Endometrial microvascular endothelial cells (primary cell): ENCODE data around the gene SCLT1. TPM values are rescaled to one million over a fixed set of nuclear protein-coding genes. Genes with fewer than 3 reads are reported as not detected.

ENCODE experiments used
- in situ Hi-C: cut with HindIII; loops from 2 replicates; pipeline ENCODE4 v1.10.0; 2017; ENCODE audit warnings: low sequenced_read_pairs, low pct_unique_long_range_greater_than_20kb; ENCODE audit errors: inconsistent ontology term
- total RNA-seq: library from RNA; depleted of rRNA; stranded (reverse); fragments of >200 nt; gene quantifications from one replicate; pipeline ENCODE4 v1.2.3, GENCODE V29; 2015; ENCODE audit errors: inconsistent ontology term

The SCLT1 gene
- total RNA-seq, 1 donor from 2014 or later: 13.7 TPM

DNA sequence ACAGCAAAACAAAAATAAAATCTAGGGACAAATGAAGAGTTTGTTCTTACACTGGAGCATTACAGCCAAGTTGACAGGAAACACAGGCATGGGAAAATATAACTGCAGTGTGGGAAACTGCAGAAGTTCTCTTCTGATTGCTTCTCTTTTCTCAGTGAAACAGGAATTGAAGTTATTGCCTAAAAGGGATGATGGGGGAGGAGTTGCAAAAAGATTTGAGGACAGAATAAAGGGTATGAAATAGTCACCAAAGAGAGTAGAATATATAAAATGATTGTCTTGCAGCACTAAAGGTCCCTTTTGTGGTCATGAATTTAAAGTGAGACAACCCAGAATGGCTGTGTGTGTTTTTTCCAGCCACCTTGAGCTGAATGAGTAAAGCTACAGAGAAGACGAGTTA, 180.1 kb downstream of the SCLT1 start:
- in situ Hi-C loops: no loop called here

- in situ Hi-C loops: no loop called here
Observed at GRCh38 chr4:128908735-128909134, 184.6 kb downstream of the SCLT1 start.

DNA sequence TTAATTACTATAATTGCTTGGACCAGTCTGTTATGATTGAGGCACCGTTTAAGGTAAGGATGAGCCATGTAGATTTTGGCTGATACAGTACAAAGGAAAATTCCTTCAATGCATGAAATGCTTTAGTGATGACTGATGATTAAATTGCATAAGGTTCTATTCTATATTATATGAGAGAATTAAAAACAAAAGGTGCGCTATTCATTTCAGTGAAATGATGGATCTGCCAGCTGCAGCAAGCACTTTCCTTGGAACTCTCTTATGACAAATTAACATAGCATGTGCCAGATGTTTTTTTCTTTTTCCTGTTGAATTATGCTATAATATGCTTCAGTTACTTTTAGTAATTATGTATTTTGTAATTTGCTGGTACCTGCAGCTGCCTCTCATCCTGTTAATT, 185.4 kb downstream of the SCLT1 start:
- in situ Hi-C loops: no loop called here

DNA sequence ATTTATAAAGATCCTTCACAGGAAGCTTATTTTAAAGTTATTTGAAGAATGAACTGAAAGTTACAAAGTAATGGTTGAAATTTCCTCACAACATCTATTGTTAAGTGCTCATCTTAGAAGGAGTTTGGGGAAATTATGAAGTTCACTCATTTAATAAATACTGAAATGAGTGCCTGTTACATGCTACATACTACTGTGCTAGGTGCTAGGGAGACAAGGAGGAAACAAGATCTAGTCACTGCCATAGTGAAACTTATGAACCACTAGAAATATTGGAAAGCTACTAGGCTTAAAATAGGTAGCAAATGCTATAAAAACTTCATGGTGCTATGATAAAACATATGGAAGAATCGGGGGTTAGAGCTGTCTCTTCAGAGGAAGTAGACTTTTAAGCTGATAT, 186.8 kb downstream of the SCLT1 start:
- in situ Hi-C loops: no loop called here

DNA sequence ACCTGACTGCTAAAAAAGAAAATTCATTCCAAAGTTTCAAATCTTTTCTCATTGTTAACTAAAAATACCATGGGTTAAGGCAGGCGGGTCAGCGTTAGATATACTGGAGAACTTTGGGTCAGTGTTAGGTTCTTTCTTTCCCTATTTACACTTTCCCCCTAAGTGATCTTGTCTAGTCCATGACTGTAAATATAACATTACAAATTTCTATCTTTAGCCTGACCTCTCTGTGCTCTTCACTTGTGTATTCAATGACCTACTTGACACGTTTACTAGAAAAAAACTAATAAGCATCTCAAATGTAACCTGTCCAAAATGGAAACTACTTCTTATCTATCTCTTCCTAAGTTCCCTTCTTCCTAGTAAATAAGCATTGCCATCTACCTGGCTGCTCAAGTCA, 188.5 kb downstream of the SCLT1 start:
- in situ Hi-C loops: no loop called here

GRCh38 chr4:128880662-128881061, 212.7 kb downstream of the SCLT1 start:
- in situ Hi-C loops: no loop called here

- in situ Hi-C loops: no loop called here
Observed at GRCh38 chr4:128879971-128880370, 213.4 kb downstream of the SCLT1 start.

DNA sequence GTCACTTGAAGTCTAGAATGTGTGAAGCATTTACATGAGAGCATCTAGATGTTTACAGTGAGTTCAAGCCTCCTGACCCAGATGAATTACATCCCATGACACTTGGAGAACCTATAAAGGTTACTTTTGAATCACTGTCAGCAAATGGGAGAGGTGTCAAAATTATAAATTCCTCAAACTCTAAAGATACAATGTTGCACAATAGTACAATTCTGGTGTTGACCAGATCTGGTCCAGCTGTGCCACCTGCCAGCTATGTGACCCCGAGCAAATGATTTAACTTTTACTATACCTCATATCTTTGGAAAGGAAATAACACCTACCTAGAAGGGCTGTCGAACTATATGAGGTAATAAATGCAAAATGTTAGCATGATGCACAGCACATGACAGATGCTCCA, 214.1 kb downstream of the SCLT1 start:
- in situ Hi-C loops: no loop called here

DNA sequence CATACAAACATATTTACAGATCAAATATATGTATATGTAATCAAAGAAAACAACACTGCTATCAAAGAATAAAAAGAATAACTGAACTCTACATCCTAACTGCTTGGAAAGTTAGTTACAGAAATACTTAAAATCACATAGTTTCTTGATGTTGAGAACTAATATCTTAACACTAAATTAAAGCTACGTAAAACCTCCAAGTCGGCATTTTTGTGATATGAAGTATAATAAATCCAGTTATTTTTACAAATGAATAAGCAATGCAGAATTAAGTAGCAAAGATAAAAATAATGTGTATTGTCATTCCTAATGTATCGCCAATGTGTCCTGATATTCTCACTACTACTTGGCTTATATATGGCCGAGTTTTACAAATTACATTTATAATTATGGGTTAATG, 215.4 kb downstream of the SCLT1 start:
- in situ Hi-C loops: no loop called here

DNA sequence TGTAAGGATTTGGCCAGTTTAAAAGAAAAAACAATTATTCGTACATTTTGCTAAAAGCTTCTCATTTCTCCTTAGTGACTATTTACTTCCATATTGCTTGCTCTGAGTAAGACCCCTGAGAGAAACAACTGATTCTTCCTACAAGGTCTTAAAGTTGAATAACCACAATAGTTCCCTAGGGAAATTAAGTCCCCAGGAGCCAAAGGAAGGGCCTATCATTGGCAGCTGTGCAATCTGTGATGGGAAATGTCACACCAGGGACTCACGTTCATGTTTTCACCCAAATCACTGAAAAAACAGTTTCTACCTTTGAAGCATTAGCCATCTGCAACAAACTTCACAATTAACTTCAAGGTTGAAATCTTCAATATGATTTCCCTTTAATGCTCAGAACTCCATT, 217.1 kb downstream of the SCLT1 start:
- in situ Hi-C loops: no loop called here

- in situ Hi-C loops: no loop called here
Observed at GRCh38 chr4:128871948-128872347, 221.4 kb downstream of the SCLT1 start.

DNA sequence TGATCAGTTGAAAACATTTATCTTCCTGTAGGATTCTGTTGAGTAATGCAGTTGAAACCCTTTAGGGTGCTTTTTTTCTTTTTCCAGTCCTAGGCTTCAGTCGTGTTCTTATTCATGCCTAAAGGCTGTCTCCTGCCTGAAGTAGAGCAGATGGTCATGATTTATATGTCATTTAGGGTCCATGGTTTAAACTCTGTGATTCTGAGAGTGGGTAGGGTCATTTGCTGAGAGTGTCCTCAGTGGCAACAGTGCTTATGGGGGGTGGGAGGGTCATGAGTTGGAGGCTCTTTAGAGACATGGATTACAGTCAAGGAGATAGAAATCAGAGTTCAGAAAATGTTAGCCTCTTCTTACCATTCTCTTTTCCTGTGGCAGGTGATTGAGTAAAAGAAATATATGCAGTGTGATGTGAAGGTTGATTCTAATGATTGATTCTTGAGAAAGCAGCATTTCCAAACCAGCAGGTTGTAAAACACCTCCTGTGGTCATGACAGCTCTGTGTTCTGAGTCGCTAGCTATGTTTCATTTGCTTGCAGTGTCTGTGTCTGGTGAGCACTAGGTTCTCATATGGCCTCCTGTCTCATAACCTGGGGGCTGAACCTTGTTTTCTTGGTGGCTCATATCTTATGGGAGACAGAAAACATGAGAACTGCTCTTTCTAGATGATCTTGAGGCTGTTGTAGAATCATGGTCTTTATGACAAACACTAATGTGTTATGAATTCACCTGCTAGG, 223.4 kb downstream of the SCLT1 start:
- in situ Hi-C loops: no loop called here

DNA sequence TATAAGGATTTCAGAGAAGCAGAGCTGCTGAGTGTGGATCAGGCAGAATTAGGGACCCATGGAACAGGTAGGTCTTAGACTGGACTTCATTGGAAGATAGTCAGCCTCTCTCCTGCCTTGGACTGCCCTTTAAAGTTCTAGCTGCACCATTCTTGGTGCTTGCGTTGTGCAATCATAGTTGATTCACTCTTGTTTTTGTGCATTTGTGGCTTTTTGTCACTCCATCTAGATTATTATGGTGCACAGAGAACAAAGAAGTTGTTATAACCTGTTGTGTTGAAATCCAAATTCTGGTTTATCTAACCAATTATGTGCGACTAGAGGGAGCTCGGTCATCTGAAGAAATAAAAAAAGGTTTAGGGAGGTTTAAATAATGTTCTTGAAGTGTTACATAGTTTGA, 224.6 kb downstream of the SCLT1 start:
- in situ Hi-C loops: no loop called here

DNA sequence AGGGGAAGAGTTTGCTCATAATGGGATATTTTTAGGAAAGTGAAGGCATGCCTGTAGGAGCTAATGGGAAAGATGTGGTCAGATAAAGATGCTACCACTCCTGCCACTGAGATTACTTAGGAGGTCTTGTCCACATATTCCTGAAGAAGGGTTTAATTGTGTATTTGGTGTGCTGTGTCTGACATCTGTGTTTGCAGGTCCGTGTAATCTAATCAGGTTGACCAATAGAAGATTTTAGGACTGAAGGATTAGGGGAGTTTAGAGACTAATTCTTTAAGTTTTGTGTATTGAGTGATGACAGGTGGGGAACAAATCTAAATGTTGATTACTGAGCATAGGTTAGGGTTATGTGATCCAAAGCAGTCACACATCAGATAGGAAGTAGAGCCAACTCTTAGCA, 226.6 kb downstream of the SCLT1 start:
- in situ Hi-C loops: no loop called here

DNA sequence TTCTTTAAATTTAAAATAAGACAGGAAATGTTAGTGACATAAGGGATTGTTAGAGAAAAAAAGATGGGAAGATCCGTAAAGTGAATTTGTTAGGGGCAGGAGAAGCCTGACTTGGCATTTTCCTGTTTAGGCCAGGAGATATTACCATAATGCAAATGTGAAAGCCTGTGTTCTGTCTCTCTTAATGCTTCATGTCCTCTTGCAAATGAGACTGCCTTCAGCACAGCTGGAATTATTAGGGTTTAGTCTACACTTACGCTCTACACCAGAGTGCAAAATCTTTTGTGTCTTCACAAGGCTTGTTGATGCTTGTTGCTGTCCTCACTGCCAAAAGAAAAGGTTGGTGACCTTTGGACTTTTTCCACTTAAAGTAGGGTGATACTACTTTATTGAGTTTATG, 227.1 kb downstream of the SCLT1 start:
- in situ Hi-C loops: no loop called here

DNA sequence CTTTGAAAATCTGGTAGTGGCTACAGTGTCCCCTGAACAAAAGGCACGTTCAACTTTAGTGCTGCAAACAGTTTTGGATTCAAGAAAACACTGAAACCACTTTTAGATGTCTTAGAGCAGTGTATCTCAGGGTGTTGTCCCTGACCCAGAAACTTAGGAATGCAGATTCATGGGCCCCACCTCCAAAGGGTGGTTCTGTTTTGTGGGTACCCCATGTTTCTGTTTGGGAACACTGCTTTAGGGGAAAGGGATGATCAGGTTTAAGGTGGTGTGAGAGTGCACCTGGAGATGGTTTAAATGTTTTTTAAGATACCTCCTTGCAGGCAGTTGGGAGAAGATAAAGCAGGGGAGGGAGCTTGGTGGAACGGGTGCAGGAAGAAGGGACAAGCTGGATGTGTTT, 228.2 kb downstream of the SCLT1 start:
- in situ Hi-C loops: no loop called here

- in situ Hi-C loops: no loop called here
Observed at GRCh38 chr4:128863312-128864075, 229.8 kb downstream of the SCLT1 start.

DNA sequence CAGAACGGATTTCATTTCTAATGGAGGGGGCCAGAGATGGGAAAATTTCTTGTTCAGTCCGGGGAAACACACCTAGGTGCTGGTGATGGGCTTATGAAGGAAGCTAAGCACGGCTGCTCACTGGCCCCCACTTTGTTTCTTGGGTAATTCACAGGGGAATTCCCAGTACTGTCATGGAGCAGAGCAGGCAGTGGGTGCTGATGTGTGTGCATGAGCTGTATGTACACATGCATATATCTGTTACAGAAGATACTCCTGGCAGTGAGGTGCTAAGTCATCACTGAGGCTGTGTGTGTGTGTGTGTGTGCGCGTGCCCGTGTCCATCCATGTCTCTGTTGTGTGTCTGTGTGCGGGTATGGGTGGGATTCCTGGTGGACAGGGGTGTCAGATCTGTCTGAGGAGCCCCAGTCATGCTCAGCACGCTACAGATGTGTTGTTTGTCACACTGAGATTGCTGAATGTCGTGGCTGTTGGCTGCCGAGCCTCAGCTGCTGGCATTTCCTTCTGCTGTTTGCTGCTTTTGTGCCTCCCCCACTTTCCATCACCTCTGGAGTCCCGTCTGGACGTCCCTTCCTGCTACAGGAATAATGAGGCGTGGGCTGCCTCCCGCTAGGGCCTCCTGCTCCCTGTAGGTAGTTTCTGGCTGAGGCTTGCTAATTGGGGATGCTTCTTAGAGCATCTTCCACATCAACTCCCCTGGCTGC, 230.6 kb downstream of the SCLT1 start:
- in situ Hi-C loops: no loop called here

DNA sequence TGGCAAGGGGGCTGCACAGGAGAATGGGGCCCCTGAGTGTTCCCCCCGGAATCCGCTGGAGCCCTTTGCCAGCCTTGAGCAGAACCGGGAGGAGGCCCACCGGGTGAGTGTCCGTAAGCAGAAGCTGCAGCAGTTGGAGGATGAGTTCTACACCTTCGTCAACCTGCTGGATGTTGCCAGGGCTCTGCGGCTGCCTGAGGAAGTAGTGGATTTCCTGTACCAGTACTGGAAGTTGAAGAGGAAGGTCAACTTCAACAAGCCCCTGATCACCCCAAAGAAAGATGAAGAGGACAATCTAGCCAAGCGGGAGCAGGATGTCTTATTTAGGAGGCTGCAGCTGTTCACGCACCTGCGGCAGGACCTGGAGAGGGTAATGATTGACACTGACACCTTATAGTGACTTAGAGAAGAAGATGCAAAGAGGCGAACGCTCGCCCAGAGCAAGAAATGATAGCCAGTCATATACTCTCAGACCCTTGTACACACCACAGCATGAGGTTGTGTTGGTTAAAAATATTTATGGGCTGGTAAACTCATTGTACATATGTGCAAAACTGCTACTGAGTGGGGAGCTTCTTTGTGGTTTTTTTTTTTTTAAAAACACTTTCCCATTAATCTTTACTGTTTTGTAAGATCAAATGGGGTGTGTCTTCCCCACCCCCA, 231.4 kb downstream of the SCLT1 start:
- in situ Hi-C loops: no loop called here
